DMS79 (cell line): ENCODE results near the gene KCNT1.

Experiments
- DNase-seq: peaks from one replicate; lab custom pipeline; 2025; lab: John Stamatoyannopoulos, UW

Gene KCNT1

GRCh38 chr9:135780626-135781025 lies 78.6 kb downstream of the KCNT1 start:
- no peak for DNase-seq

GRCh38 chr9:135782946-135783345 lies 81.0 kb downstream of the KCNT1 start:
- DNase-seq = no peak

- no peak for DNase-seq
These were observed 81.7 kb downstream of the KCNT1 start for GRCh38 chr9:135783540-135784245.

GRCh38 chr9:135785013-135785575 lies 83.1 kb downstream of the KCNT1 start:
- DNase-seq = no peak

GRCh38 chr9:135786146-135786690 lies 84.2 kb downstream of the KCNT1 start:
- no peak for DNase-seq

- no peak for DNase-seq
These were observed 85.3 kb downstream of the KCNT1 start for GRCh38 chr9:135787317-135787716.

GRCh38 chr9:135787776-135788575 lies 86.0 kb downstream of the KCNT1 start:
- no peak for DNase-seq

GRCh38 chr9:135788576-135789300 lies 86.8 kb downstream of the KCNT1 start:
- no peak for DNase-seq

- DNase-seq = no peak
These were observed 87.9 kb downstream of the KCNT1 start for GRCh38 chr9:135789838-135790291.

- no peak for DNase-seq
These were observed 88.4 kb downstream of the KCNT1 start for GRCh38 chr9:135790356-135790755.

- no peak for DNase-seq
These were observed 88.9 kb downstream of the KCNT1 start for GRCh38 chr9:135790850-135791249.

- no peak for DNase-seq
These were observed 89.7 kb downstream of the KCNT1 start for GRCh38 chr9:135791431-135792267.

- DNase-seq = no peak
These were observed 90.5 kb downstream of the KCNT1 start for GRCh38 chr9:135792268-135793128.

- DNase-seq = no peak
These were observed 91.5 kb downstream of the KCNT1 start for GRCh38 chr9:135793221-135794056.

- DNase-seq = no peak
These were observed 92.0 kb downstream of the KCNT1 start for GRCh38 chr9:135794057-135794335.

- no peak for DNase-seq
These were observed 92.4 kb downstream of the KCNT1 start for GRCh38 chr9:135794361-135794885.

GRCh38 chr9:135795391-135795790 lies 93.4 kb downstream of the KCNT1 start:
- DNase-seq = no peak

- peak; percentile 32 for DNase-seq
These were observed 95.0 kb downstream of the KCNT1 start for GRCh38 chr9:135796784-135797485.
